HUES64 (cell line): Measurements from ENCODE around the gene KLC3.
A peak's percentile ranks its signal among the peaks of the same experiment; 100 is the strongest.

Source experiments
- H3K27ac ChIP-seq: 2 replicates; pipeline ENCODE4 v1.7.0; 2013; ENCODE audit warnings: low read depth, low read length, inconsistent platforms
- H3K27me3 ChIP-seq: 2 replicates; pipeline ENCODE4 v1.6.1; 2013; ENCODE audit warnings: mild to moderate bottlenecking, low read length; ENCODE audit not compliant: insufficient read depth
- H3K36me3 ChIP-seq: 2 replicates; pipeline ENCODE4 v1.6.1; 2013; ENCODE audit warnings: mild to moderate bottlenecking, low read length; ENCODE audit not compliant: insufficient read depth
- H3K4me1 ChIP-seq: 2 replicates; pipeline ENCODE4 v1.6.1; 2013; ENCODE audit warnings: mild to moderate bottlenecking, low read length, moderate library complexity; ENCODE audit not compliant: insufficient read depth
- H3K4me3 ChIP-seq: 2 replicates; pipeline ENCODE4 v1.5.1; 2013; ENCODE audit warnings: mild to moderate bottlenecking, low read length, moderate library complexity
- H3K9ac ChIP-seq: 2 replicates; pipeline ENCODE4 v1.6.1; 2013; ENCODE audit warnings: mild to moderate bottlenecking, low read depth, low read length
- H3K9me3 ChIP-seq: 2 replicates; pipeline ENCODE4 v1.6.1; 2013; ENCODE audit warnings: low read depth, low read length; ENCODE audit not compliant: insufficient read depth
- WGBS: fragments of 150-250, 120-280 bp; methylation state at CpG from one replicate; pipeline ENCODE4 v1.1.7; 2013; ENCODE audit warnings: missing lambda C conversion rate; 5-methylcytosine and 5-hydroxymethylcytosine counted together

KLC3 gene

DNA sequence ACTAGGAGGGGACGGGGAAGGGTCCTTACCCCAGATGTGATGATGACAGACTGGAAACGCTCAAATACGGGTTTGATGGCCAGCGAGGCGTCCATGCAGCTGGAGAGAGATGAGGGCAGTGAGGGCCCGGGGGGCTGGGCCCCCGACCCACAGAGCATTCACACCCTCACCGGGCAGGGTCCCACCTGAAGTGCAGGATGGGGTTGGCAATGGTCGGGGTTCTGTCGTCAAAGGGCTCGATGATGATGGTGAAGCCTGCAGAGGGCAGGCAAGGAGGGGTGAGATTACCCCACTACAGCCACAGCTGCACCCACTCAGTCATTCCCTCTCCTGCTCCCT is 16.9 kb downstream of the KLC3 start:
- no peaks in the 10 kb centered on the region for H3K27me3 ChIP-seq
- no peaks in the 10 kb centered on the region for H3K9me3 ChIP-seq
- H3K27ac ChIP-seq, result no peak overlapping the region
- no peaks in the 10 kb centered on the region for H3K4me1 ChIP-seq
- WGBS, result 94% methylated on average over 11 of the region's 11 CpGs
- no peak overlapping the region for H3K4me3 ChIP-seq
- peaks cover 89% of the 10 kb centered on the region for H3K36me3 ChIP-seq
- H3K9ac ChIP-seq, result no peak overlapping the region

GRCh38 chr19:45358213-45358792 is 17.8 kb downstream of the KLC3 start:
- WGBS, result 94% methylated on average over 12 of the region's 12 CpGs
- no peak overlapping the region for H3K9ac ChIP-seq
- peaks cover 89% of the 10 kb centered on the region for H3K36me3 ChIP-seq

DNA sequence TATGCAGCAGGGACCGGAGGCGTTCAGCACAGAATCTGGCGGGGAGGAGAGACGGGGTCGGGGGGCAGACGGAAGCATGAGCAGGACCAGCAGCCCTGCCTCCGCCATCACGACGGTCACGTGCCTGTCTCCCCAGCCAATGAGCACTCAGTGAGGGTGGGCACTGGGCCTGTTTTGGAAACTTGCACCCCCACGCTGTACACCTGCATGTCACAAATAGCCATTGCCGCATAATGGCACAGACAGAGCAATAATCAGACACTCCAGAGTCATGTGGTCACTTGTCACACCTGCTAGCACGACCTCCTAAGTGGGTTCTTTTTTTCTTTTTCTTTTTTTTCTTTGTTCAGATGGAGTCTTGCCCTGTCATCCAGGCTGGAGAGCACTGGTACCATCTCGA is 21.1 kb downstream of the KLC3 start:
- no peak overlapping the region for H3K4me3 ChIP-seq
- 97% methylated on average over 14 of the region's 14 CpGs for WGBS
- no peaks in the 10 kb centered on the region for H3K27me3 ChIP-seq
- H3K9ac ChIP-seq, result no peak overlapping the region
- no peaks in the 10 kb centered on the region for H3K4me1 ChIP-seq
- H3K36me3 ChIP-seq, result peaks cover 80% of the 10 kb centered on the region
- H3K27ac ChIP-seq, result no peak overlapping the region
- no peaks in the 10 kb centered on the region for H3K9me3 ChIP-seq

More at GRCh38 chr19:45358213-45358792, 17.8 kb downstream of the KLC3 start:
- H3K9me3 ChIP-seq, result no peaks in the 10 kb centered on the region
- no peaks in the 10 kb centered on the region for H3K4me1 ChIP-seq
- no peak overlapping the region for H3K27ac ChIP-seq
- H3K27me3 ChIP-seq, result no peaks in the 10 kb centered on the region
- H3K4me3 ChIP-seq, result no peak overlapping the region

- Histone ChIP-seq H3K27ac (no peak overlapping the region), H3K4me1 (no peaks in the 10 kb centered on the region), H3K27me3 (no peaks in the 10 kb centered on the region), H3K4me3 (no peak overlapping the region), H3K36me3 (peaks cover 79% of the 10 kb centered on the region), H3K9ac (no peak overlapping the region), H3K9me3 (no peaks in the 10 kb centered on the region)
- 91% methylated on average over 16 of the region's 16 CpGs for WGBS
Observed at GRCh38 chr19:45362291-45362690, 21.7 kb downstream of the KLC3 start.

- WGBS, result 94% methylated on average over 44 of the region's 44 CpGs
Observed at GRCh38 chr19:45363861-45364459, 23.4 kb downstream of the KLC3 start.

GRCh38 chr19:45364696-45365095 is 24.1 kb downstream of the KLC3 start:
- H3K36me3 ChIP-seq, result peaks cover 71% of the 10 kb centered on the region
- H3K4me1 ChIP-seq, result no peaks in the 10 kb centered on the region
- H3K27me3 ChIP-seq, result no peaks in the 10 kb centered on the region
- 86% methylated on average over 12 of the region's 12 CpGs for WGBS
- H3K4me3 ChIP-seq, result no peak overlapping the region
- H3K9ac ChIP-seq, result no peak overlapping the region
- H3K27ac ChIP-seq, result no peak overlapping the region
- no peaks in the 10 kb centered on the region for H3K9me3 ChIP-seq

More at GRCh38 chr19:45363861-45364459, 23.4 kb downstream of the KLC3 start:
- H3K27ac ChIP-seq, result no peak overlapping the region
- no peak overlapping the region for H3K4me3 ChIP-seq
- H3K4me1 ChIP-seq, result no peaks in the 10 kb centered on the region
- H3K9ac ChIP-seq, result no peak overlapping the region
- no peaks in the 10 kb centered on the region for H3K9me3 ChIP-seq
- H3K36me3 ChIP-seq, result peaks cover 78% of the 10 kb centered on the region
- H3K27me3 ChIP-seq, result no peaks in the 10 kb centered on the region

- peaks cover 47% of the 10 kb centered on the region for H3K36me3 ChIP-seq
- H3K27me3 ChIP-seq, result no peaks in the 10 kb centered on the region
- no peak overlapping the region for H3K27ac ChIP-seq
- H3K9ac ChIP-seq, result no peak overlapping the region
- H3K4me1 ChIP-seq, result peaks cover 5% of the 10 kb centered on the region; the same call in 1 of the 2 replicates
- 93% methylated on average over 4 of the region's 4 CpGs for WGBS
- no peaks in the 10 kb centered on the region for H3K9me3 ChIP-seq
- H3K4me3 ChIP-seq, result no peak overlapping the region
Observed at GRCh38 chr19:45368127-45368526, 27.6 kb downstream of the KLC3 start.

- H3K9me3 ChIP-seq, result no peaks in the 10 kb centered on the region
- 89% methylated on average over 11 of the region's 11 CpGs for WGBS
- peak overlapping the region; percentile 91 for H3K4me3 ChIP-seq
- H3K36me3 ChIP-seq, result peaks cover 41% of the 10 kb centered on the region
- peaks cover 5% of the 10 kb centered on the region; the same call in 1 of the 2 replicates for H3K4me1 ChIP-seq
- H3K27me3 ChIP-seq, result no peaks in the 10 kb centered on the region
- H3K27ac ChIP-seq, result no peak overlapping the region
- no peak overlapping the region for H3K9ac ChIP-seq
Observed at GRCh38 chr19:45368737-45369340, 28.3 kb downstream of the KLC3 start.

- H3K9ac ChIP-seq, result peak within 1 kb of the TSS; percentile 74
- peak within 1 kb of the TSS; percentile 91 for H3K4me3 ChIP-seq
- H3K36me3 ChIP-seq, result peaks cover 28% of the 10 kb centered on the region
- no peaks in the 10 kb centered on the region for H3K27me3 ChIP-seq
- peaks cover 5% of the 10 kb centered on the region; the same call in 1 of the 2 replicates for H3K4me1 ChIP-seq
- H3K9me3 ChIP-seq, result no peaks in the 10 kb centered on the region
- 5% methylated on average over 55 of the region's 55 CpGs for WGBS
- peak within 1 kb of the TSS; percentile 61 for H3K27ac ChIP-seq
Observed at GRCh38 chr19:45370410-45371204, 30.1 kb downstream of the KLC3 start, which contains the start of gene ERCC2. Gene ERCC2 (minus strand): TSS chr19:45370573. CDS start chr19:45370540, 33 bp downstream.

DNA sequence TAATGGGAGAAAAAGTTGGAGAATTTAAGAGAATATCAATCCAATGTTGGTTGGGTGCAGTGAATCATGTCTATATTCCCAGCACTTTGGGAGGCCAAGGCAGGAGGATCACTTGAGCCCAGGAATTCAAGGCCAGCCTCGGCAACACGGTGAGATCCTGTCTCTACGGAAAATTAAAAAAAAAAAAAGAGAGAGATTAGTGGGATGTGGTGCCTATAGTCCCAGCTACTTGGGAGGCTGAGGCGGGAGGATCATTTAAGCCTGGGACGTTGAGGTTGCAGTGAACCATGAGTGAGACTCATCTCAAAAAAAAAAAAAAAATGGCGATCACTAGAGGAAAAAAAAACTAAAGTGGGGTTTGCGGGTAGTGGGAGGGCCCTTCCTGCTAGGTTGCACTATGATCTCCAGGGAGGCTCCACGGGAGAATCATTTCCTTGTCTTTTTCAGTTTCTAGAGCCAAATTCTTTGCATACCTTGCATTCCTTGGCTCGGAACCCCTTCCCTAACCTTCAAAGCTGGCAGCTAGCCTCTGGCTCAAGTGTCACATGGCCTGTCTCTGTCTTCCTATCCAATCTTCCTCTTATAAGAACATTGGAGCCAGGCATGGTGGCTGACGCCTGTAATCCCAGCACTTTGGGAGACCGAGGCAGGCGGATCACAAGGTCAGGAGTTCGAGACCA is 35.6 kb downstream of the KLC3 start:
- Histone ChIP-seq H3K9ac (peak overlapping the region; percentile 4; the same call in 1 of the 2 replicates), H3K36me3 (no peaks in the 10 kb centered on the region), H3K4me3 (no peak overlapping the region), H3K4me1 (peaks cover 9% of the 10 kb centered on the region), H3K27ac (peak overlapping the region; percentile 83), H3K9me3 (no peaks in the 10 kb centered on the region), H3K27me3 (no peaks in the 10 kb centered on the region)
- WGBS, result 52% methylated on average over 13 of the region's 13 CpGs
